ENCODE results near the gene NFATC3. TPM values are rescaled to one million over a fixed set of nuclear protein-coding genes. Genes with fewer than 3 reads are reported as not detected.

NFATC3 gene
- total RNA-seq, 1 donor from 2014 or later: 38.2 TPM

DNA sequence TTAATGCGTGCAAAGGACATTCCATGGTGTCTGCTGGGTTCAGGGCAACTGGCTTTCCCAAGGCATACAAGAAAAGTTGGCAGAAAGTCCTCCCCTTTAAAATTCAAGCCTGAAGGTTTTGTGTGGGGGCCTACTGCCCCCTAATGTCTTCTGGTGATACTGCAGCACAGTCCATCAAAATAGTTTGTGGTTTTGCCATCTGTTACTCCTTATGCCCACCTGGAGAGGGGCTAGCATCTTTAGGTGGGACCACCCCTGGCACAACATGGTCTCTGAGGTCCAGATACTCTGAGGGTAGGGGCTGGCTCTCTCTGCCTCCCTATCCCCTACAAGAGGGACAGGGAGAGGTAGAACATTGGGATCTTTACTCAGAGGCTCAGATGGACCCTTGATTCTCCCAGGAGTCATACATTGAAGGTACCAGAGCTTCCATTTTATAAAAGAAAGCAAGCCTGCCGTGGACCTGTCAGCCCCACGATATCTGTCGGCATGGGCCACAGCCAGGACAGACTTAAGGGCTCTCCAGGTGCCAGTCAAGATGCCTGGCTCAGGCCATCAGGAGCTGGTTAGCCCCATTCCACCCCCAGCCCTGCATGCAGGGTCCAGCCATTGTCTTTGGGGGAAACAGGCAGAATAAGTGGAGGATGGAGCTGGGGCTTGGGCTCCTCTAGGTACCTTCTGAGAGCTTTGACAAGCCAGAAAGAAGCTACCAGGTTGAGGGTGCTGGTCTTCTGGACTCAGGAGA, 144.4 kb downstream of the NFATC3 start:
- DNase-seq (ENCODE audit: low spot score): peak; percentile 74

DNA sequence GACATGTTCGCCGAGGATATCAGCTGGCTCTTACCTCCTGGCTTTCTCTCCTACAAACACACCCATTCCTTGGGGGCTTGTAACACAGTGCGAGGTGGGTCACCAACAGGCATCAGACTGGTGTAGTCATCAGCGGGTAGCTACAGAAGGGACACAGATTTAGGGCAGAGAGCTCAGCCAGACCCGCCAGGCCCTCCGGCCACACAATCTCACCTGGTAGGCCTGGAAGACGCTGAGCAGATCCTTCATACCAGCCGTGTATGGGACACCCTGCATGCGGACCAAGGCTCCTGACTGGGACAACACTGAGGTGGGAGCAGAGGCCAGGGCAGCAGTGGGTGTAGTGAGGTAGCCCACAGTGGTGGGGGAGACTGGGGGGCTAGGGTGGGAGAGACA, 145.0 kb downstream of the NFATC3 start:
- DNase-seq (ENCODE audit: low spot score): peak; percentile 55

DNA sequence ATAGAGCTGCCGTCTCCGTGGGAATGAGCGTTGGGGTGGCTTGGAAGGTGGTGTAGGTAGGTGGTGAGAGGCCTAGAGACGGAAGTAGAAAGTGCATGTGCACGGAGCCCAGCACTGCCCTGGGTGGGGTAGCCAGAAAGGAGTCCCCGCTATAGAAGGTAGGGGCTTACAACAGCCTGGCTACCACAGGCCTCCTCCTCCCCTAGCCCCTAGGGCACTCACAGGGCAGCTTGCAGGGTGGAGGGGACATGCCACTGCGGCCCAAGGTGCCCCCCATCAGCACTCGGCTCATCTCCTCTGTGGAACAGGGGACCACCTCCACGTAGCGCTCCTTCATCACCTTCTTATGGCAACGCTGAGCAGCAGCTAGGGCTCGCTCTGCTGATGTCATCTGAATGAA, 145.8 kb downstream of the NFATC3 start:
- DNase-seq (ENCODE audit: low spot score): peak; percentile 81

DNA sequence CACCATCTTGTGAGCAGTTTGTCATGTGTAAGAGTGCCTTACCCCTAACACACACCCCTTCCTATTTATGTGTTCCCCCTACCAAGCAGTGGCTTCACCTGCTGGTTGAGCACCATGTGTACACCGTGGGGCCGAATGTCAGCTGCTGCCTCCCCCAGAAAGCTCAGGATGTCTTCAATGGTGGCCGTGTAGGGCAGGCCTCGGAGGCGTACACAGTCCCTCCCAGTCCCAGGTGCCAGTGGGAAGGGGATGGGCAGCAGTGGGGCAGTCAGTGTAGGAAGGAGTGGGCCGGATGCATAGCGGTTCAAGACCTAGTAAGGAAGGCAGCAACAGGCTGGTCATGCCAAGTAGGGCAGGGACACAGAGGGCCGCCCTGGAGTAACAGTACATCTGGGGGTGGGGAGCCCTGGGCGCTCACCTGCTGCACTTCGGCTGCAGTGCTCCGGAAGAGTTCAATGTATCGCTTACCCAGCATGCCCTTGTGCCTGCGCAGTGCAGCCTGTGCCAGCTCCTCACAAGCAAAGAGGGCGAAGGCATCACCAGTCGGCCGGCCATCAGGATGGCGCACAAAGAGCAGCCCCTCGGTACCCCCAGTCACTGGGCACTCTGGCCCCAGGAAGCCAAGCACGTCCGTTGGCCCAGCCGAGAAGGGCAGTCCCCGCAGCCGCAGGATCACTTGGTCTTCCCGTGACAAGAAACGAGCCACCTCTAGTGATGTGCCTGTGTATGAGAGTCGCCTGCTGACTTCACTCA, 146.4 kb downstream of the NFATC3 start:
- DNase-seq (ENCODE audit: low spot score): peak; percentile 84

DNA sequence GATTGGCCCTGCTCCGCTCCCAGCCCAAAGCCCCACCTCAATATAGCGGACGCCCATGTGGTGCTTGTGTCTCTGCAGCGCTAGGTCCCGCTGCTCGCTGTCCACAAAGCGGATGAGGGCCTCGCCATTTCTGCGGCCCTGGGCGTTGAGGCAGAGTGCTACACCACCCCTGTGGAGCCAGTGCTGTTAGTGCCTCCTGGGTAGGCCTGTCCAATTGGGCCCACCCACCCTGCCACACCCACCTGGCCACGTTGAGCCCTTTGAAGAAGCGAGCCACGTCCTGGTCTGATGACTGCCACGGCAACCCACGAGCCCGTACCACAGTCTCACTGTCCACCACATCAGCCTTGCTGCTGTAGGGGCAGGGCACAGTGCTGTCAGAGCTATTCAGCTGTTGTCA, 147.2 kb downstream of the NFATC3 start:
- no peak for DNase-seq (ENCODE audit: low spot score)

DNA sequence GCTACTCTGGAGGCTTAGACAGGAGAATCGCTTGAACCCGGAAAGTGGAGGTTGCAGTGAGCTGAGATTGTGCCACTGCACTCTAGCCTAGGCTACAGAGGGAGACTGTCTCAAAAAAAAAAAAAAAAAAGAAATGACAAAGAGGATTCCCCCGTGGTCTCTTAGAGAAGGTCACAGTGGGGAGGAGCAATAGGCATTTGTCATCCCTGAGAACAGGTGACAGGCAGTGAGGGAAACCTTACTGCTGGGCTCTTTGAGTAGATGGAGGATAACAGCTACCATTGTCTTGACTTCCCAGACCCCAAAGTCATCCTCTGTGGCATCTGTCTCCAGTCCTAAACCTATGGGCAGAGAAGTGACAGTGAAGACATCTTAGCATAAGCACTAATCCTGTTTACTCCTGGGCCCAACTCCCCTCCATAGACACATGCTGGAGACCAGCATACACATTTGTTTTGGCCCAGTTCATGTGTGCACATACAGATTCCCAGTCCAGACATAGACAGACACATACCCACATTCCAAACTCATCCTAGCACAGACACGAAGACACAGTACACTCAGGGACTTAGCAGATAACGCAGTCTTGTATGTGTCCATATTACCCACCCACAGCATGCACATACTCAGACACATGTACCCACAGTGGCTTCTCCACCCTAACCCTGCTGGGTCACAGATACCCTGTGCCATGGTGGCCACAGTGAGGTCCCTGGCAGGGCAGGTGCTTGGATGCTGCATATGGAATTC, 148.1 kb downstream of the NFATC3 start:
- DNase-seq (ENCODE audit: low spot score): no peak

DNA sequence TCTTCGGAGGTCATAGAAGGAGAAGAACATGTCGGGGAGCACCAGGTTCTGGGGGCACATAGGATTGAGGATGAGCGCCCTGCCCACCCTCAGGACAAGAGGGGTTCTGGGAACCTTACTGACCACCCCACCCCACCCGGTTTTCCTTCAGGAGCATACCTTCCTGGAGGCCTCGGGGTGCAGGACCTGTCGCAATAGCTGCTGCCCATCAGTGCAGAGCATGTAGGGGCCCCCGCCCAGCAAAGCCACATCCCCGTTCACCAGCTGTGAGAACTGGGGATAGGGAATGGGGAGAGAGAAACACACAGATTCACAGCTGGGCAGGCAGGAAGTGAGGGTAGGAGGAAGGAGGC, 148.6 kb downstream of the NFATC3 start:
- DNase-seq (ENCODE audit: low spot score): no peak

DNA sequence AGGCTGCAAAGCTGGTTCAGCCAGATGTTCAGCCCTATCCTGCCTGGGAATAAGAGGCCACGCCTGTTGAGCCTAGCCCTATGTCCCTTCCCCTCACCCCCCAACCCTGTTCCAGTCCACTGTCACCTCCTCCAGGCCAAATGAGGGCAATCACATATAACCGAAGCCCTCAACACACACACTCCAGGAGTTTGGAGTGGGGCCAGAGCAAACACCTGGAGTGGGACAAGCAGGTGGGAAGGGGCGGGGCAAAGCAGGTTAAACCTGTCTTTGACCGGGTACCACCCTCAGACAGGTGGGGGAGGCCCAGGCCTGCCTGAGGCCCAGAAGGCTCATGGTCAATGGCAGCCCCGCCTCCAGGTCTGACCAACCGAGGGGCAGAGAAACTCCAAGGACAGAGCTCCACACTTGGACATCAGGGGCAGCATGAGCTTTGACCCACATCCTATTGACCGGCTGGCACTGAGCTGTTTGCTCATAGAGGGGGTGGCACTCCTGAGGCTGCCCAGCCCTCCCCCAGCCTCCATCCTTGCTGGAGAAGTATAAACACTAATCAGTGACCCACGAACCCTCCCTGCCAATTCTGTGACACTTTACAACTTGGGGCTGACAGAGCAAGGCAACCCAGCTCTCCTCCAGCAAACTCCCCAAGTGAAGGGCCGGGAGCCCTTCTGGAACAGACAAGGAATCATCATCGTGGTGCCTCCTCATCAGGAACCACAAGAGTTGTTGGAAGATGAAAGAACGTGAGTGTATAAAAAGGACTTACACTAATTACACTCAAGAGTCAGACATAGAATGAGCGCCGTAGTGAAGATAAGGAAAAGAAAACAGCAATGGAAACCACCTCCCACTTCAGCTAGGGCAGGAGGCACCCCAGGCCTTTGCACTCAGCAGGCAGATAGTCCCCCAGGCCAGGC, 149.3 kb downstream of the NFATC3 start:
- DNase-seq (ENCODE audit: low spot score): no peak

DNA sequence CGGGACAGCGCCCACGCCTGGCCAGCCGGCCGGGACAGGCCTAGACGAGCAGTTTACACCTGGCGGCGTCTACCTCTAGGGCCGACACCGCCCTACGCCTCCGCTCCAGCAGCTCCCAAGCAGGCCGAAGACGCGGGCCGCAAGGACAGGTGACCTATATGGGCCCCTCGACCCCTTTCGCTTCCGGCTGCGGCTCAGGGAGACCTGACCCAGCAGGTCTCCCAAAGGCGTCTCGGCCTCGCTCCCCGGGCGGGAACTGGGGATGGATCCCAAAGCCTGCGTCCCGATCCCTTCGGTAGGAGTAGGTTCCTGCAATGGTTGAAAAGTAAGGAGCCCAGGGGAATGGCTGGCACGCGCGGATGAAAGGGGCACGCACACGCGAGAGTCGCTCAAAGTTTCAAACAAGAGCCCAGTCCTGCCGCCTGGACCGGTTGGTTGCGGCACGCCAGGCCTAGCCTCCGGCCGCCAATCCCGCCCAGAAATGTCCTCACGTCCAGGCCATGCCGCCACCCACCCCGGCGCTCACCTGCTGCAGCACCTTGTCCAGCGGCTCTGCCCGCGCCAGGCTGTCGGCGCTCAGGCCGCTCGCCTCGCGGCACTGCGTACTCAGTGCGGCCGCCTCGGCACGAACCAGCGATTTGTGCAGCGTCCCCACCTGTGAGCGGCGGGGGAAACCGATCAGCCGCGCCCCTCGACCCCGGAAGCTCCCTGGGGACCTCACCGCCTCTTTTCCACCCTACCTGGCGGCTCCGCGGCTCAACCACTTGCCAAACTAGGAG, 150.1 kb downstream of the NFATC3 start:
- no peak for DNase-seq (ENCODE audit: low spot score)

DNA sequence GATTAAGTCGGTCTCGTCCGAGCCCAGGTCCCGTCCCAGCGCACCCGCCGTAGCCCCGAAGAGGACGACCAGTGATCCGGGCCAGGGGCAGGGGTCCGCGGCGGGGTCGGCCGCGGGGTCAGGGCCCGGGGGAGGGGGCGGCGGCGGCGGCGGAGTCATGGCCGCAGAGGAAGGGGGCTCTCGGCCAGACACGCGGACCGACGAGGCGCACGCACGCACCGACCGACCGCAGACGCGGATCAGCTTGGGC, 150.6 kb downstream of the NFATC3 start, which contains the start of gene ESRP2:
TSS of gene ESRP2 (minus strand) at position 241 of the 250 bp plus-strand sequence. CDS start at position 159, 82 bp downstream.
- DNase-seq (ENCODE audit: low spot score): no peak

DNA sequence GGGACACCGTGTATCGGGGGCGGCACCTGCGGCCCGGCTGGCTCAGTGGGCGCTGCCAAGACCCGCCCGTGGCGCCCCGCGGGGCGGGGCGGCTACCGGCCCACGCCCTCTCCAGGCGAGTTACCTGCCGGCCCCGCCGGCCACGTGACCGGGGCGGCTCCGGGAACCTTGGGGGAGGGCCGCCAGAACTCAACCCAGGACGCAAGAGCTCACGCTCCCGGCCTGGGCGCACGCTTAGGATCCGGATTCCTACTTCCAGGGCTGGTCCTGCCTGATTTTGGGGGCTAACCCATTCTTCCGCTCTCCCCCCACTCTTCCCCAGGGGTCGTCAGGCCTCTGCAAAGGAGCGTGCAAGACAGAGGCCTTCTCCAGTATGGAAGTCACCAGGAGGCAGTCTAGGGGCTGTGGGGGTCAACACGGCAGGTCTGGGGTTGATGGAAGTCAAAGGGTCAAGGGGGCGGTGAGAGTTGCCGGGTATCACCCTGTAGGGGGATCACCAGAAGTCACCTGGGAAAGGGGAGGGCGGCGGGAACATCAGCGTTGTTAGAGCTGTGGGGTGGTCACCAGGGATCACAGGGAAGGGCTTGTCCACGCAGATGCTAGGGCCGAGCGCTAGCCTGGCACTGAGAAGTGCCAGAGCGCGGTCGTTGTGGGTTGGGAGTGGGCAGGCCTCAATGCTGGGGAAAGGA, 151.1 kb downstream of the NFATC3 start:
- DNase-seq (ENCODE audit: low spot score): no peak

DNA sequence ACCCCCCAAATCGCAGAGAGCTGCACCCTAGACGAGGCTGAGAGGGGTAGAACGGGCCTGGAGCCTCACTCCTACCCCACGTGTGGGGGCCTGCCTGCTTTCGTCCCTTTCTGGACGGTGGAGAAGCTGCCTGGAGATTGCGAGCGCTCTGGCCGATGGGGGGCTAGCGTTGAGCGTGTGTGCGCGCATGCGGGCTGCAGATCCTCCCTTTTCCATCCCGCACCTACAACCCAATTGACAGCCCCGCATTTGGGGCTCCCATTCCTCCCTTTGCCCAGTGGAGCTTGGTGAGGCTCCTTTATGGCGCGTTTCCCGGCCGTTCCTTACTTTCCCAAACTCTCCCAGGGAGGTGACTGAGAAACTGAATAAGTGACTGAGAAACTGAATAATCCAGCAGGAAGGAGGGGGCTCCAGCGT, 151.7 kb downstream of the NFATC3 start:
- DNase-seq (ENCODE audit: low spot score): no peak

DNA sequence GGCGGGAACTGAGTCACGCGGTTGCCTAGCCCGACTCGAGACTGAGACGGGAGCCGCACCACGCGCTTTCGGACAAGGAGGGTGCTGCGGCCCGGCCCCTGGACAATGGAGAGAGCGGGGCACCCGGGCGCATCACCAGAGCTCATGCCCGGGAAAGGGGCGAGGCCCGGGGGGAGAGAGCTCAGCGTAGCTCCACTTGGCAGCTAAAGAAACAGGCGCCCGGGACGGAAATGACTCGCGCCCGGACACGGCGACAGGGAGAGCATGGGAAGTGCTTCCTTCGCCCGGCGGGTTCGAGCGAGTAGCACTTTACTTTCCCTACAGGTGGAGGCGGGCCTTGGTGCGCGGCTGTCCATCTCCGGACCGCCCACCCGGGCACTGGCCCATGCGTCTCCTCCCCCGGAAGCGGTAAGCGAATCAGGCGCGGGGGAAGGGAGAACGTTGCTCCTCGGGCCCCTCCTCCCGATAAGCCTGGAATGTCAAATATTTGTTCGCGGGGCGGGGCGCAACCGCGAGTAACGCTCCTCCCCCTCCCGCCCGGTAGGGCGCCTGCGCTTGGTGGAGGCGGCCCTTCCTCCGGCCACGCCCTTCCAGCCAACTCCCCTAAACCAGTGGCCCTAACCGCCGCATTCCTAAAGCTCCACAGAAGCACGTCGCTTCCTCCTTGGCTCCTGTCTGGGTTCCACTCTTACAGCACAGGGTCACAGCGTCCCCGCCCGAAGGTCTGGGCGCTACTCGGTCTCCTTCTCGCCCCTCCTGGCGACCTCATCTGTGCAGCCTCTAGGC, 152.3 kb downstream of the NFATC3 start:
- DNase-seq (ENCODE audit: low spot score): peak; percentile 98

DNA sequence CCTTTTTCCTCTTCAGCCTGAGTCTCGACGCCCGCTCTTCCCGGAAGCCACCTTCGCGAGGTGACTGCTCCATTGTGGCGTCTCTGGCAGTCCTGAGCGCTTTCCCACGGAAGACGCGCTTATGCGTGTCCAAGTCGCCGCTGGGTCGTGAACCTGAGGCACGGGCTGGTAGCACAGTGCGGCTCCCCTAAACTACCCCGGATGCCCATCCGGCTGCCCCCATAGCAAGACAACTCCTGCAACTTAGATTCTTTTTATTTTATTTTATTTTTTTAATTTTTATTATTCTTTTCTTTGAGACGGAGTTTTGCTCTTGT, 152.8 kb downstream of the NFATC3 start:
- DNase-seq (ENCODE audit: low spot score): no peak

DNA sequence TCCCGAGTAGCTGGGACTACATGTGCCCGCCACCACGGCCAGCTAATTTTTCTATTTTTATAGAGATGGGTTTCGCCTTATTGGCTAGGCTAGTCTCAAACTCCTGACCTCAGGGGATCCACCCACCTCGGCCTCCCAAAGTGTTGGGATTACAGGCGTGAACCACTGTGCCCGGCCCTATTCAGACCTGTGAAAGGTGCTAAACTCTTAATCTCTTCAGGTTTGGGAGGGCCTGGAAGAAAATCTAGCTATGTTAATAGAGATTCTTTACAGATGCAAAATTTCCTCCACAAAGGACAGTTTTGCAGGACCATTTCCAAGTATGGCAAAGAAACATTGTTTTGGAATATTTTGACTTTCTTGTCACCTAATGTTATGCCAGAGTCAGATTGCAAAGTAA, 156.9 kb downstream of the NFATC3 start:
- no peak for DNase-seq (ENCODE audit: low spot score)

DNA sequence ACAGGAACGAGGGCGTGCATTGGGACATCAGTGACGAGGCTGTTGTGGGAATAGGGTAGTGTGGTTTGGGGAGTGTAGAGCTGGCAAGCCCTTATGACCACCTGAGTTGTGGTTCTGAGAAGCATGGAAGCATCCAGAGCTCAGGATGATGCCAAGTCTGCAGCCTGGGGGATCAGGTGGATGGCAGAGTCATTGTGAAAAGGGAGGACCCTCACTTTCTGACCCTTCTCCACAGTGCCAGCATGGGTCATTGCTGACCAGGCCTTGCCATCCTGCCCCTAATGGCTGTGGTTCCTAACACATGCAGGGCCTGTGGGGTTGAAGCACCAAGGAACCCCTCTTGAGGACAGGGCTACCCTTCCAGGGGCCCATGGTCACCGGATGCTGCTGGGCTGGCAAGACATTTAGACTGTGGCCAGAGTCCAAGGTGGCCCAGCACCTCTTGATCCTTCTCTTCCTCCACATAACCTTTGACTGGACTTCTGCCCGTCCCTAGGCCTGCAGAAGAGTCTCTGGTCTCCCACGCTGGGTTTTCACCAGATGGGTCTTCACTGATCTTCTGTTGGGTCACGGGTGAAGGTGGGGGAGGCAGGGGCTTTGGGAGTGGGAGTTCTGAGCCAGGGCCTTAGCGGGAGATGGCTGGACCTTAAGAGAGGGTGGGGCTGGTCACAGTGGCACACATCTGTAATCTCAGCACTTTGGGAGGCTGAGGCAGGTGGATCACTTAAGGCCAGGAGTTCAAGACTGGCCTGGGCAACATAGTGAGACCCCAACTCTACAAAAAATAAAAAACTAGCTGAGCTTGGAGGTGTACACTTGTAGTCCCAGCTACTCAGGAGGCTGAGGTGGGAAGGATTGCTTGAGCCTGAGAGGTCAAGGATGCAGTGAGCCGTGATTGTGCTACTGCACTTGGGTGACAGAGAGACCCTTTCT, 158.0 kb downstream of the NFATC3 start:
- no peak for DNase-seq (ENCODE audit: low spot score)

DNA sequence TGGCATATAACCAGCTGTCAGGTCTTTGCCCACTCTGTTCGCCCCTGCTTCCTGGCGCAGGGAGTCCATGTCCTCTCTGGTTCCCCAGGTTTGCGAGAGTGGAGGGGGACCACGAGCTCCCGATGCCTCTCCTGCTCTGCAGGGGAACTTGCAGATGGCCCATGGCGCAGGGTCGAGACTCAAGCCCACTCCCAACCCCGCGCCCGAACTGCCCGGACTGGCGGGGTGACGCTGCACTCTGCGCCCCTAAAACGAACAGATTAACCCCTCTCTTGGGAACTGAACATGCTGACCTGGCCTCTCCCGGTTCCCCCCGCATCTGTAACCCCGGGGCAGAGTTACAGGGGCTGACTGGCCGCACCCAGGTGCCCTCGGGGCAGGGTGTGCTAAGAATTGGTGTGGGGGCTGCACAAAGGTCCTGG, 159.3 kb downstream of the NFATC3 start:
- DNase-seq (ENCODE audit: low spot score): no peak

Data from mesenteric fat pad (tissue), 1 donor.